HepG2 (cell line): ENCODE data around the gene TAB3. TPM values are rescaled to one million over a fixed set of nuclear protein-coding genes. Genes with fewer than 3 reads are reported as not detected.

ENCODE experiments used
- ELF3 ChIP-seq: IDR thresholded peaks from 2 replicates; pipeline ENCODE4 v1.6.1; 2016; ENCODE audit warnings: missing genetic modification reagents, missing compliant biosample characterization
- MIXL1 ChIP-seq: IDR thresholded peaks from 2 replicates; pipeline ENCODE4 v1.6.1; 2016
- POGZ ChIP-seq: sonication (generic); formaldehyde crosslinking; IDR thresholded peaks from 2 replicates; pipeline ENCODE4 v1.4.0; 2020; ENCODE audit warnings: mild to moderate bottlenecking, missing genetic modification reagents
- RARA ChIP-seq: IDR thresholded peaks from 2 replicates; pipeline ENCODE4 v1.6.1; 2016; ENCODE audit warnings: missing genetic modification reagents, missing compliant biosample characterization
- SOX5 ChIP-seq: IDR thresholded peaks from 2 replicates; pipeline ENCODE4 v1.6.1; 2016; ENCODE audit warnings: borderline replicate concordance
- THYN1 ChIP-seq: sonication (generic); formaldehyde crosslinking; IDR thresholded peaks from 2 replicates; pipeline ENCODE4 v1.8.1; 2023; ENCODE audit warnings: low read depth, mild to moderate bottlenecking, moderate library complexity, missing genetic modification reagents, borderline replicate concordance
- ZNF296 ChIP-seq: sonication (generic); formaldehyde crosslinking; conservative IDR thresholded peaks from 2 replicates; pipeline ENCODE4 v1.5.0; 2020; ENCODE audit warnings: mild to moderate bottlenecking, missing genetic modification reagents
- ZNF792 ChIP-seq: IDR thresholded peaks from 2 replicates; pipeline ENCODE4 v1.6.1; 2016
- polyA plus RNA-seq, 8 experiments: library from polyadenylated mRNA; depleted of rRNA in 3 of 8; stranded (reverse) in 7 of 8; unstranded in 1 of 8; fragments of >200 nt; fragmentation: Illumina TruSeq in 4 of 8; extraction: Trizol in 4 of 8; gene quantifications; 2 replicates each; pipeline versions ENCODE4 v1.2.1 to v1.2.3, GENCODE V29; 2011 to 2016; ENCODE audit warnings: low read depth in 4 of 8, missing spikeins in 1 of 8, mixed read lengths in 1 of 8; ENCODE audit not compliant: insufficient read depth in 1 of 8
- total RNA-seq, 5 experiments: library from RNA; depleted of rRNA; stranded (reverse); fragments of >200 nt; fragmentation: Illumina TruSeq; extraction: Trizol; gene quantifications; 2 replicates each; pipeline ENCODE4 v1.2.3, GENCODE V29; 2016; ENCODE audit warnings: low read depth in 1 of 5
- TF ChIP-seq, protein P1 (sequence below): sonication (generic); formaldehyde crosslinking; IDR thresholded peaks from 2 replicates; pipeline ENCODE4 v1.4.0; 2020; ENCODE audit warnings: mild to moderate bottlenecking, missing genetic modification reagents, borderline replicate concordance
- TF ChIP-seq, protein P2 (sequence below): sonication (generic); formaldehyde crosslinking; IDR thresholded peaks from 2 replicates; pipeline ENCODE4 v1.4.0; 2020; ENCODE audit warnings: missing genetic modification reagents
- TF ChIP-seq, protein P3 (sequence below): sonication (generic); formaldehyde crosslinking; IDR thresholded peaks from 2 replicates; pipeline ENCODE4 v1.8.1; 2023; ENCODE audit warnings: mild to moderate bottlenecking, missing genetic modification reagents
- TF ChIP-seq, protein P4 (sequence below), 2 experiments: sonication (generic) in 1 of 2; formaldehyde crosslinking in 1 of 2; IDR thresholded peaks; 2 replicates each; pipeline versions ENCODE4 v1.4.0 to v1.6.1; 2016 to 2020; ENCODE audit warnings: borderline replicate concordance in 1 of 2, low read depth in 1 of 2, mild to moderate bottlenecking in 1 of 2, missing genetic modification reagents in 1 of 2
- TF ChIP-seq, protein P5 (sequence below): sonication (generic); formaldehyde crosslinking; IDR thresholded peaks from 2 replicates; pipeline ENCODE4 v1.4.0; 2020; ENCODE audit warnings: mild to moderate bottlenecking, missing genetic modification reagents

The TAB3 gene
- total and polyA plus RNA-seq, 2 of the 13 experiments (the other 11 are each of a cell fraction or from before 2014, with no cell fraction given): 27.2 to 59.8 TPM

GRCh38 chrX:30904186-30904585 lies 15.1 kb upstream of the TAB3 start (continued):
- TF ChIP-seq, protein P1, sequence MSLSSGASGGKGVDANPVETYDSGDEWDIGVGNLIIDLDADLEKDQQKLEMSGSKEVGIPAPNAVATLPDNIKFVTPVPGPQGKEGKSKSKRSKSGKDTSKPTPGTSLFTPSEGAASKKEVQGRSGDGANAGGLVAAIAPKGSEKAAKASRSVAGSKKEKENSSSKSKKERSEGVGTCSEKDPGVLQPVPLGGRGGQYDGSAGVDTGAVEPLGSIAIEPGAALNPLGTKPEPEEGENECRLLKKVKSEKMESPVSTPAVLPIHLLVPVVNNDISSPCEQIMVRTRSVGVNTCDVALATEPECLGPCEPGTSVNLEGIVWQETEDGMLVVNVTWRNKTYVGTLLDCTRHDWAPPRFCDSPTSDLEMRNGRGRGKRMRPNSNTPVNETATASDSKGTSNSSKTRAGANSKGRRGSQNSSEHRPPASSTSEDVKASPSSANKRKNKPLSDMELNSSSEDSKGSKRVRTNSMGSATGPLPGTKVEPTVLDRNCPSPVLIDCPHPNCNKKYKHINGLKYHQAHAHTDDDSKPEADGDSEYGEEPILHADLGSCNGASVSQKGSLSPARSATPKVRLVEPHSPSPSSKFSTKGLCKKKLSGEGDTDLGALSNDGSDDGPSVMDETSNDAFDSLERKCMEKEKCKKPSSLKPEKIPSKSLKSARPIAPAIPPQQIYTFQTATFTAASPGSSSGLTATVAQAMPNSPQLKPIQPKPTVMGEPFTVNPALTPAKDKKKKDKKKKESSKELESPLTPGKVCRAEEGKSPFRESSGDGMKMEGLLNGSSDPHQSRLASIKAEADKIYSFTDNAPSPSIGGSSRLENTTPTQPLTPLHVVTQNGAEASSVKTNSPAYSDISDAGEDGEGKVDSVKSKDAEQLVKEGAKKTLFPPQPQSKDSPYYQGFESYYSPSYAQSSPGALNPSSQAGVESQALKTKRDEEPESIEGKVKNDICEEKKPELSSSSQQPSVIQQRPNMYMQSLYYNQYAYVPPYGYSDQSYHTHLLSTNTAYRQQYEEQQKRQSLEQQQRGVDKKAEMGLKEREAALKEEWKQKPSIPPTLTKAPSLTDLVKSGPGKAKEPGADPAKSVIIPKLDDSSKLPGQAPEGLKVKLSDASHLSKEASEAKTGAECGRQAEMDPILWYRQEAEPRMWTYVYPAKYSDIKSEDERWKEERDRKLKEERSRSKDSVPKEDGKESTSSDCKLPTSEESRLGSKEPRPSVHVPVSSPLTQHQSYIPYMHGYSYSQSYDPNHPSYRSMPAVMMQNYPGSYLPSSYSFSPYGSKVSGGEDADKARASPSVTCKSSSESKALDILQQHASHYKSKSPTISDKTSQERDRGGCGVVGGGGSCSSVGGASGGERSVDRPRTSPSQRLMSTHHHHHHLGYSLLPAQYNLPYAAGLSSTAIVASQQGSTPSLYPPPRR: peak; percentile 70
- TF ChIP-seq MIXL1 (CRISPR knock-in tag): peak; percentile 20; the same call in 1 of the 2 replicates
- TF ChIP-seq RARA: peak; percentile 45
- TF ChIP-seq, protein P2, sequence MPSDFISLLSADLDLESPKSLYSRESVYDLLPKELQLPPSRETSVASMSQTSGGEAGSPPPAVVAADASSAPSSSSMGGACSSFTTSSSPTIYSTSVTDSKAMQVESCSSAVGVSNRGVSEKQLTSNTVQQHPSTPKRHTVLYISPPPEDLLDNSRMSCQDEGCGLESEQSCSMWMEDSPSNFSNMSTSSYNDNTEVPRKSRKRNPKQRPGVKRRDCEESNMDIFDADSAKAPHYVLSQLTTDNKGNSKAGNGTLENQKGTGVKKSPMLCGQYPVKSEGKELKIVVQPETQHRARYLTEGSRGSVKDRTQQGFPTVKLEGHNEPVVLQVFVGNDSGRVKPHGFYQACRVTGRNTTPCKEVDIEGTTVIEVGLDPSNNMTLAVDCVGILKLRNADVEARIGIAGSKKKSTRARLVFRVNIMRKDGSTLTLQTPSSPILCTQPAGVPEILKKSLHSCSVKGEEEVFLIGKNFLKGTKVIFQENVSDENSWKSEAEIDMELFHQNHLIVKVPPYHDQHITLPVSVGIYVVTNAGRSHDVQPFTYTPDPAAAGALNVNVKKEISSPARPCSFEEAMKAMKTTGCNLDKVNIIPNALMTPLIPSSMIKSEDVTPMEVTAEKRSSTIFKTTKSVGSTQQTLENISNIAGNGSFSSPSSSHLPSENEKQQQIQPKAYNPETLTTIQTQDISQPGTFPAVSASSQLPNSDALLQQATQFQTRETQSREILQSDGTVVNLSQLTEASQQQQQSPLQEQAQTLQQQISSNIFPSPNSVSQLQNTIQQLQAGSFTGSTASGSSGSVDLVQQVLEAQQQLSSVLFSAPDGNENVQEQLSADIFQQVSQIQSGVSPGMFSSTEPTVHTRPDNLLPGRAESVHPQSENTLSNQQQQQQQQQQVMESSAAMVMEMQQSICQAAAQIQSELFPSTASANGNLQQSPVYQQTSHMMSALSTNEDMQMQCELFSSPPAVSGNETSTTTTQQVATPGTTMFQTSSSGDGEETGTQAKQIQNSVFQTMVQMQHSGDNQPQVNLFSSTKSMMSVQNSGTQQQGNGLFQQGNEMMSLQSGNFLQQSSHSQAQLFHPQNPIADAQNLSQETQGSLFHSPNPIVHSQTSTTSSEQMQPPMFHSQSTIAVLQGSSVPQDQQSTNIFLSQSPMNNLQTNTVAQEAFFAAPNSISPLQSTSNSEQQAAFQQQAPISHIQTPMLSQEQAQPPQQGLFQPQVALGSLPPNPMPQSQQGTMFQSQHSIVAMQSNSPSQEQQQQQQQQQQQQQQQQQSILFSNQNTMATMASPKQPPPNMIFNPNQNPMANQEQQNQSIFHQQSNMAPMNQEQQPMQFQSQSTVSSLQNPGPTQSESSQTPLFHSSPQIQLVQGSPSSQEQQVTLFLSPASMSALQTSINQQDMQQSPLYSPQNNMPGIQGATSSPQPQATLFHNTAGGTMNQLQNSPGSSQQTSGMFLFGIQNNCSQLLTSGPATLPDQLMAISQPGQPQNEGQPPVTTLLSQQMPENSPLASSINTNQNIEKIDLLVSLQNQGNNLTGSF (CRISPR knock-in tag): no peak
- TF ChIP-seq ZNF296 (CRISPR knock-in tag): no peak
- 0 out of 2 replicates have a peak, but pooled peaks have one; percentile 24 for TF ChIP-seq ELF3 (CRISPR knock-in tag)
- TF ChIP-seq THYN1 (CRISPR knock-in tag): no peak
- no peak for TF ChIP-seq POGZ (CRISPR knock-in tag)
- TF ChIP-seq, protein P3, sequence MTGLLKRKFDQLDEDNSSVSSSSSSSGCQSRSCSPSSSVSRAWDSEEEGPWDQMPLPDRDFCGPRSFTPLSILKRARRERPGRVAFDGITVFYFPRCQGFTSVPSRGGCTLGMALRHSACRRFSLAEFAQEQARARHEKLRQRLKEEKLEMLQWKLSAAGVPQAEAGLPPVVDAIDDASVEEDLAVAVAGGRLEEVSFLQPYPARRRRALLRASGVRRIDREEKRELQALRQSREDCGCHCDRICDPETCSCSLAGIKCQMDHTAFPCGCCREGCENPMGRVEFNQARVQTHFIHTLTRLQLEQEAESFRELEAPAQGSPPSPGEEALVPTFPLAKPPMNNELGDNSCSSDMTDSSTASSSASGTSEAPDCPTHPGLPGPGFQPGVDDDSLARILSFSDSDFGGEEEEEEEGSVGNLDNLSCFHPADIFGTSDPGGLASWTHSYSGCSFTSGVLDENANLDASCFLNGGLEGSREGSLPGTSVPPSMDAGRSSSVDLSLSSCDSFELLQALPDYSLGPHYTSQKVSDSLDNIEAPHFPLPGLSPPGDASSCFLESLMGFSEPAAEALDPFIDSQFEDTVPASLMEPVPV (CRISPR knock-in tag): no peak
- TF ChIP-seq, protein P4, sequence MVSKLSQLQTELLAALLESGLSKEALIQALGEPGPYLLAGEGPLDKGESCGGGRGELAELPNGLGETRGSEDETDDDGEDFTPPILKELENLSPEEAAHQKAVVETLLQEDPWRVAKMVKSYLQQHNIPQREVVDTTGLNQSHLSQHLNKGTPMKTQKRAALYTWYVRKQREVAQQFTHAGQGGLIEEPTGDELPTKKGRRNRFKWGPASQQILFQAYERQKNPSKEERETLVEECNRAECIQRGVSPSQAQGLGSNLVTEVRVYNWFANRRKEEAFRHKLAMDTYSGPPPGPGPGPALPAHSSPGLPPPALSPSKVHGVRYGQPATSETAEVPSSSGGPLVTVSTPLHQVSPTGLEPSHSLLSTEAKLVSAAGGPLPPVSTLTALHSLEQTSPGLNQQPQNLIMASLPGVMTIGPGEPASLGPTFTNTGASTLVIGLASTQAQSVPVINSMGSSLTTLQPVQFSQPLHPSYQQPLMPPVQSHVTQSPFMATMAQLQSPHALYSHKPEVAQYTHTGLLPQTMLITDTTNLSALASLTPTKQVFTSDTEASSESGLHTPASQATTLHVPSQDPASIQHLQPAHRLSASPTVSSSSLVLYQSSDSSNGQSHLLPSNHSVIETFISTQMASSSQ (IDR thresholded peaks at IDR 0.05; ENCODE audit: low read depth): no peak
- TF ChIP-seq, protein P4 (CRISPR knock-in tag; IDR thresholded peaks at IDR 0.05; ENCODE audit: borderline replicate concordance): peak; percentile 42; the same call in 1 of the 2 replicates
- TF ChIP-seq, protein P5, sequence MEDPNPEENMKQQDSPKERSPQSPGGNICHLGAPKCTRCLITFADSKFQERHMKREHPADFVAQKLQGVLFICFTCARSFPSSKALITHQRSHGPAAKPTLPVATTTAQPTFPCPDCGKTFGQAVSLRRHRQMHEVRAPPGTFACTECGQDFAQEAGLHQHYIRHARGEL: no peak
- 0 out of 2 replicates have a peak, but pooled peaks have one; percentile 27 for TF ChIP-seq ZNF792 (CRISPR knock-in tag)
- TF ChIP-seq SOX5 (CRISPR knock-in tag): peak; percentile 46; the same call in 1 of the 2 replicates
